Measurements from ENCODE around the gene FAM184A.
A peak's percentile ranks its signal among the peaks of the same experiment; 100 is the strongest.
"Not testable (repeated sequence)": the region's sequence is repeated elsewhere in the genome, so short reads cannot be mapped to it uniquely, and the experiment has no call there.

The FAM184A gene

GRCh38 chr6:119002069-119002468, 76.4 kb downstream of the FAM184A start:
- no peak for DNase-seq

GRCh38 chr6:118999494-119000040, 78.9 kb downstream of the FAM184A start:
- DNase-seq, result no peak

GRCh38 chr6:118997426-118997825, 81.0 kb downstream of the FAM184A start:
- not testable (repeated sequence) for DNase-seq

GRCh38 chr6:118996289-118996820, 82.1 kb downstream of the FAM184A start:
- no peak for DNase-seq

- no peak for DNase-seq
Observed at GRCh38 chr6:118993803-118994251, 84.6 kb downstream of the FAM184A start.

- no peak for DNase-seq
Observed at GRCh38 chr6:118993358-118993757, 85.1 kb downstream of the FAM184A start.

GRCh38 chr6:118992186-118992795, 86.2 kb downstream of the FAM184A start:
- no peak for DNase-seq

GRCh38 chr6:118986312-118986711, 92.2 kb downstream of the FAM184A start:
- no peak for DNase-seq

GRCh38 chr6:118985123-118985830, 93.2 kb downstream of the FAM184A start:
- no peak for DNase-seq

GRCh38 chr6:118984342-118984741, 94.1 kb downstream of the FAM184A start:
- no peak for DNase-seq

- no peak for DNase-seq
Observed at GRCh38 chr6:118982575-118982911, 95.9 kb downstream of the FAM184A start.

GRCh38 chr6:118981884-118982574, 96.4 kb downstream of the FAM184A start:
- DNase-seq, result no peak

- DNase-seq, result no peak
Observed at GRCh38 chr6:118980063-118980462, 98.4 kb downstream of the FAM184A start.

GRCh38 chr6:118974790-118975189, 103.7 kb downstream of the FAM184A start:
- DNase-seq, result no peak

- DNase-seq, result no peak
Observed at GRCh38 chr6:118971682-118972081, 106.8 kb downstream of the FAM184A start.

GRCh38 chr6:118970866-118971265, 107.6 kb downstream of the FAM184A start:
- no peak for DNase-seq

- DNase-seq, result peak; percentile 8
Observed at GRCh38 chr6:118968416-118968815, 110.0 kb downstream of the FAM184A start.

- DNase-seq, result no peak
Observed at GRCh38 chr6:118967239-118967638, 111.2 kb downstream of the FAM184A start.

- DNase-seq, result no peak
Observed at GRCh38 chr6:118965843-118966370, 112.6 kb downstream of the FAM184A start.

GRCh38 chr6:118965371-118965770, 113.1 kb downstream of the FAM184A start:
- no peak for DNase-seq

- no peak for DNase-seq
Observed at GRCh38 chr6:118963003-118963402, 115.5 kb downstream of the FAM184A start.

GRCh38 chr6:118959903-118960302, 118.6 kb downstream of the FAM184A start:
- no peak for DNase-seq

- DNase-seq, result no peak
Observed at GRCh38 chr6:118953391-118953790, 125.1 kb downstream of the FAM184A start.

Data from NCI-H1105 treated with DMSO at 0.1 percent for 48 hours (cell line).